ENCODE measurements around the gene EIF6.

Gene EIF6

DNA sequence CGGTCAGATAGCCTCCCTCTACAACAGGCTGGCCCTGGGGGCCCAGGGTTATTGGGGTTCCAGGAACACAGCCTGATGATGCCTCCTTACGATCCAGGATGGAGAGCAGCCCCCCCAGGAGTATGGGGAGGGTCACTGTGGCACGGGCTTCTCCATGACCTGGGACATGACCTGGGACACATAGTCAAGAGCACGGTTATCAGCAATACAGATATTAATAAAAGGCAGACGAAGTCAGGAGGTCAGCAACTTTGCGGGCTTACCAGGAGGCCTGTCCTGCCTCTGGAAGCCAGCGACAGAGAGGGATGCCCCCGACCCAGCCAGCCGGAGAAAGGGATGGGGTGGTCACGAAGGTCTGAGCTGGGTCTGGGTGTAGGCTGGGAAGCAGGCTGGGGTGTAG lies 7.4 kb downstream of the EIF6 start:
- POLR2A ChIA-PET = interaction anchor here (0.7 to 1.6 kb wide), 6 partner anchors 10 to 761 kb away, joined by 3 to 10 read pairs (median 4); partner anchors contain the start of genes ACSS2 and DYNLRB1
- H3K36me3 ChIP-seq (ENCODE audit: control insufficient read depth in 2 of 2, insufficient read depth in 1 of 2, low read length in 2 of 2) = peaks cover 12 to 57% of the 10 kb centered on the region in 2 experiments; a peak in 2 of 3 replicates
- peak overlapping the region; percentile 52; the same call in 1 of the 2 replicates for H3K27ac ChIP-seq (ENCODE audit: extremely low read depth, low read depth, low read length)
- TF ChIP-seq ZNF223 (tag by site-specific recombination; IDR thresholded peaks at IDR 0.05) = no peak
- TF ChIP-seq GFI1B (tag by site-specific recombination; IDR thresholded peaks at IDR 0.05) = no peak
- TF ChIP-seq SETDB1 (IDR thresholded peaks at IDR 0.05; ENCODE audit: insufficient read length, low read length) = no peak
- no peak for TF ChIP-seq ZNF555 (tag by site-specific recombination; conservative IDR thresholded peaks at IDR 0.05)
- no peak for TF ChIP-seq PRDM1 (tag by site-specific recombination; IDR thresholded peaks at IDR 0.05)
- no peak for TF ChIP-seq ZNF610 (tag by site-specific recombination; IDR thresholded peaks at IDR 0.05; ENCODE audit: borderline replicate concordance)
- TF ChIP-seq INSM2 (tag by site-specific recombination; IDR thresholded peaks at IDR 0.05) = no peak
- TF ChIP-seq EGR2 (tag by site-specific recombination; IDR thresholded peaks at IDR 0.05; ENCODE audit: low read depth) = 0 out of 2 replicates have a peak, but pooled peaks have one; percentile 12
- no peak; the same call in 1 of the 2 replicates for TF ChIP-seq ZNF366 (tag by site-specific recombination; conservative IDR thresholded peaks at IDR 0.05)
- TF ChIP-seq ZNF76 (tag by site-specific recombination; IDR thresholded peaks at IDR 0.05; ENCODE audit: borderline replicate concordance, low read depth) = 0 out of 2 replicates have a peak, but pooled peaks have one; percentile 12
- no peak for TF ChIP-seq ZNF670 (tag by site-specific recombination; IDR thresholded peaks at IDR 0.05; ENCODE audit: low read depth)
- TF ChIP-seq, protein P1, sequence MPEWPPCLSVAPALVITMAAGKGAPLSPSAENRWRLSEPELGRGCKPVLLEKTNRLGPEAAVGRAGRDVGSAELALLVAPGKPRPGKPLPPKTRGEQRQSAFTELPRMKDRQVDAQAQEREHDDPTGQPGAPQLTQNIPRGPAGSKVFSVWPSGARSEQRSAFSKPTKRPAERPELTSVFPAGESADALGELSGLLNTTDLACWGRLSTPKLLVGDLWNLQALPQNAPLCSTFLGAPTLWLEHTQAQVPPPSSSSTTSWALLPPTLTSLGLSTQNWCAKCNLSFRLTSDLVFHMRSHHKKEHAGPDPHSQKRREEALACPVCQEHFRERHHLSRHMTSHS (tag by site-specific recombination; IDR thresholded peaks at IDR 0.05) = no peak
- TF ChIP-seq ZBTB21 (tag by site-specific recombination; IDR thresholded peaks at IDR 0.05) = no peak
- no peak for TF ChIP-seq ZNF837 (tag by site-specific recombination; IDR thresholded peaks at IDR 0.05)
- TF ChIP-seq ZNF501 (tag by site-specific recombination; IDR thresholded peaks at IDR 0.05) = no peak
- H3K4me1 ChIP-seq (ENCODE audit: control insufficient read depth, insufficient read depth, low read length) = no peaks in the 10 kb centered on the region
- peak overlapping the region; percentile 71 for H3K4me3 ChIP-seq (ENCODE audit: low read depth, low read length)
- no peaks in the 10 kb centered on the region for H3K9me3 ChIP-seq (ENCODE audit: control insufficient read depth, insufficient read depth, low read depth, low read length)
- CTCF ChIA-PET = interaction anchor here (1.1 to 1.5 kb wide), 4 partner anchors 8 to 27 kb away, joined by 5 to 7 read pairs (median 5); no protein-coding TSS in a partner anchor

DNA sequence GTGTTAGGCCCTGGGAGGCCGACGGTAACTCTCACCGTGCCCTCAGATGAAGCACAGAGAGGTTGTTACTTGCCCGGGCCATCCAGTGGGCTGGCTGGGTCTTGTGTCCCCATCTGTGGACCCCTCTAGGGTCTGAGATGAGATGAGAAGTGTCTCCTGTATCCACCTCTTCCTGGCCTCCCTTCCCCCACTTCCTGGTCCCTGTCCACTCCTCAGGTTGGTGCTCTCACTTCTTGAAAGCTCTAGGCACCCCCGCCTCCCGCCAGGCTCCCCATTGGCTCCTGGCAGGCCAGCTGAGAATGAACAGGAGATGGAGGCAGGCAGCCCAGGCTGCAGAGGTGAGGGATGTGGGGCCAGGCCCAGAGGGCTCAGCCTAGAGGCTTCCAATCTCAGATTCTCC lies 8.2 kb downstream of the EIF6 start:
- Histone ChIP-seq H3K36me3 (ENCODE audit: control insufficient read depth in 2 of 2, insufficient read depth in 1 of 2, low read length in 2 of 2) (peaks cover 9 to 51% of the 10 kb centered on the region in 2 experiments; a peak in 2 of 3 replicates), H3K4me3 (ENCODE audit: low read depth, low read length) (no peak overlapping the region), H3K27ac (ENCODE audit: extremely low read depth, low read depth, low read length) (no peak overlapping the region), H3K4me1 (ENCODE audit: control insufficient read depth, insufficient read depth, low read length) (no peaks in the 10 kb centered on the region), H3K9me3 (ENCODE audit: control insufficient read depth, insufficient read depth, low read depth, low read length) (no peaks in the 10 kb centered on the region)
- TF ChIP-seq, protein P2, sequence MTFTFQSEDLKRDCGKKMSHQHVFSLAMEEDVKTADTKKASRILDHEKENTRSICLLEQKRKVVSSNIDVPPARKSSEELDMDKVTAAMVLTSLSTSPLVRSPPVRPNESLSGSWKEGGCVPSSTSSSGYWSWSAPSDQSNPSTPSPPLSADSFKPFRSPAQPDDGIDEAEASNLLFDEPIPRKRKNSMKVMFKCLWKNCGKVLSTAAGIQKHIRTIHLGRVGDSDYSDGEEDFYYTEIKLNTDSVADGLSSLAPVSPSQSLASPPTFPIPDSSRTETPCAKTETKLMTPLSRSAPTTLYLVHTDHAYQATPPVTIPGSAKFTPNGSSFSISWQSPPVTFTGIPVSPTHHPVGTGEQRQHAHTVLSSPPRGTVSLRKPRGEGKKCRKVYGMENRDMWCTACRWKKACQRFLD (tag by site-specific recombination; IDR thresholded peaks at IDR 0.05) = no peak
- TF ChIP-seq ZNF138 (tag by site-specific recombination; IDR thresholded peaks at IDR 0.05; ENCODE audit: borderline replicate concordance) (no peak), ZSCAN23 (tag by site-specific recombination; IDR thresholded peaks at IDR 0.05) (no peak), ZNF140 (tag by site-specific recombination; IDR thresholded peaks at IDR 0.05) (no peak), ZNF837 (tag by site-specific recombination; IDR thresholded peaks at IDR 0.05) (no peak), ZBTB20 (tag by site-specific recombination; IDR thresholded peaks at IDR 0.05) (no peak), ZNF37A (tag by site-specific recombination; IDR thresholded peaks at IDR 0.05) (no peak), ZNF843 (tag by site-specific recombination; IDR thresholded peaks at IDR 0.05) (no peak), ZNF513 (tag by site-specific recombination; IDR thresholded peaks at IDR 0.05) (no peak)
- TF ChIP-seq, protein P3, sequence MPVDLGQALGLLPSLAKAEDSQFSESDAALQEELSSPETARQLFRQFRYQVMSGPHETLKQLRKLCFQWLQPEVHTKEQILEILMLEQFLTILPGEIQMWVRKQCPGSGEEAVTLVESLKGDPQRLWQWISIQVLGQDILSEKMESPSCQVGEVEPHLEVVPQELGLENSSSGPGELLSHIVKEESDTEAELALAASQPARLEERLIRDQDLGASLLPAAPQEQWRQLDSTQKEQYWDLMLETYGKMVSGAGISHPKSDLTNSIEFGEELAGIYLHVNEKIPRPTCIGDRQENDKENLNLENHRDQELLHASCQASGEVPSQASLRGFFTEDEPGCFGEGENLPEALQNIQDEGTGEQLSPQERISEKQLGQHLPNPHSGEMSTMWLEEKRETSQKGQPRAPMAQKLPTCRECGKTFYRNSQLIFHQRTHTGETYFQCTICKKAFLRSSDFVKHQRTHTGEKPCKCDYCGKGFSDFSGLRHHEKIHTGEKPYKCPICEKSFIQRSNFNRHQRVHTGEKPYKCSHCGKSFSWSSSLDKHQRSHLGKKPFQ (tag by site-specific recombination; IDR thresholded peaks at IDR 0.05) = no peak
- TF ChIP-seq, protein P4, sequence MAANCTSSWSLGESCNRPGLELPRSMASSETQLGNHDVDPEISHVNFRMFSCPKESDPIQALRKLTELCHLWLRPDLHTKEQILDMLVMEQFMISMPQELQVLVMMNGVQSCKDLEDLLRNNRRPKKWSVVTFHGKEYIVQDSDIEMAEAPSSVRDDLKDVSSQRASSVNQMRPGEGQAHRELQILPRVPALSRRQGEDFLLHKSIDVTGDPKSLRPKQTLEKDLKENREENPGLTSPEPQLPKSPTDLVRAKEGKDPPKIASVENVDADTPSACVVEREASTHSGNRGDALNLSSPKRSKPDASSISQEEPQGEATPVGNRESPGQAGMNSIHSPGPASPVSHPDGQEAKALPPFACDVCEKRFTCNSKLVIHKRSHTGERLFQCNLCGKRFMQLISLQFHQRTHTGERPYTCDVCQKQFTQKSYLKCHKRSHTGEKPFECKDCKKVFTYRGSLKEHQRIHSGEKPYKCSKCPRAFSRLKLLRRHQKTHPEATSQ (tag by site-specific recombination; IDR thresholded peaks at IDR 0.05) = no peak
- POLR2A ChIA-PET = interaction anchor here (0.6 kb wide), 1 partner anchor 400 kb away, joined by 3 read pairs; the partner anchor contains the start of gene ACSS2
- CTCF ChIA-PET = interaction anchor here (1.1 to 1.5 kb wide), 2 partner anchors 28 to 31 kb away, joined by 3 to 5 read pairs; no protein-coding TSS in a partner anchor

All from HEK293 (cell line).